CD4-positive, alpha-beta memory T cell (primary cell): ENCODE measurements around the gene FANCI. TPM values are rescaled to one million over a fixed set of nuclear protein-coding genes. Genes with fewer than 3 reads are reported as not detected.

Source experiments
- CTCF ChIA-PET: fragments of 350-600 bp; sonication (Branson Sonifier 250); formaldehyde crosslinking; loops from one replicate; lab custom pipeline; 2021; ENCODE audit warnings: inconsistent platforms; ENCODE audit not compliant: partially characterized antibody; lab: Charles Lee
- POLR2A ChIA-PET: fragments of 350-600 bp; sonication (Branson Sonifier 250); formaldehyde crosslinking; loops from one replicate; lab custom pipeline; 2021; ENCODE audit not compliant: partially characterized antibody; lab: Charles Lee
- DNase-seq, 5 donors: peaks; one replicate each; pipeline versions ENCODE4 v3.0.0 to v3.0.0-alpha.2; 2020 to 2022; ENCODE audit warnings: mixed read lengths in 1 of 5
- H3K27ac ChIP-seq: one replicate; pipeline ENCODE4 v1.7.0; 2013; ENCODE audit warnings: low read depth, low read length
- H3K27me3 ChIP-seq: 2 replicates; pipeline ENCODE4 v1.7.0; 2013; ENCODE audit warnings: mild to moderate bottlenecking, low read length, moderate library complexity; ENCODE audit not compliant: insufficient read depth
- H3K36me3 ChIP-seq: 2 replicates; pipeline ENCODE4 v1.7.0; 2013; ENCODE audit warnings: mild to moderate bottlenecking, low read length, moderate library complexity; ENCODE audit not compliant: insufficient read depth
- H3K4me1 ChIP-seq: 2 replicates; pipeline ENCODE4 v1.7.0; 2013; ENCODE audit warnings: mild to moderate bottlenecking, low read length, moderate library complexity; ENCODE audit not compliant: insufficient read depth
- H3K4me3 ChIP-seq, 2 donors: one replicate each; pipeline ENCODE4 v1.7.0; 2013; ENCODE audit warnings: low read length in 2 of 2, mild to moderate bottlenecking in 1 of 2
- H3K9me3 ChIP-seq, 2 donors: one replicate each; pipeline ENCODE4 v1.7.0; 2013; ENCODE audit warnings: low read length in 2 of 2, control low read depth in 1 of 2; ENCODE audit not compliant: control insufficient read depth in 1 of 2
- H3K27ac Mint-ChIP-seq, 7 donors: one replicate each; pipeline ENCODE4 v1.8.0; 2020 to 2021; ENCODE audit warnings: mixed read lengths in 7 of 7, mild to moderate bottlenecking in 6 of 7, inconsistent platforms in 3 of 7, moderate library complexity in 3 of 7
- H3K27me3 Mint-ChIP-seq, 2 donors: one replicate each; pipeline ENCODE4 v1.8.0; 2020 to 2021; ENCODE audit warnings: mixed read lengths in 2 of 2
- H3K36me3 Mint-ChIP-seq, 2 donors: one replicate each; pipeline ENCODE4 v1.8.0; 2020 to 2021; ENCODE audit warnings: mixed read lengths in 2 of 2, inconsistent platforms in 1 of 2, mild to moderate bottlenecking in 1 of 2
- H3K4me1 Mint-ChIP-seq, 4 donors: one replicate each; pipeline ENCODE4 v1.8.0; 2020 to 2021; ENCODE audit warnings: mixed read lengths in 4 of 4, mild to moderate bottlenecking in 1 of 4
- H3K4me3 Mint-ChIP-seq, 8 donors: one replicate each; pipeline ENCODE4 v1.8.0; 2020 to 2021; ENCODE audit warnings: mixed read lengths in 8 of 8, mild to moderate bottlenecking in 7 of 8, moderate library complexity in 6 of 8, inconsistent platforms in 3 of 8
- H3K9me3 Mint-ChIP-seq, 8 donors: one replicate each; pipeline ENCODE4 v1.8.0; 2020 to 2021; ENCODE audit warnings: mixed read lengths in 8 of 8, mild to moderate bottlenecking in 5 of 8, inconsistent platforms in 3 of 8, moderate library complexity in 1 of 8
- intact Hi-C: fragments of 100-400 bp; cut with micrococcal nuclease; formaldehyde crosslinking; loops from one replicate; pipeline ENCODE4 v1.15.1; 2023
- microRNA-seq: library from miRNA; unstranded; fragments of <30 nt; microRNA quantifications from one replicate; pipeline ENCODE4 v1.2.0, GENCODE V29; 2021; ENCODE audit warnings: borderline replicate concordance, borderline number of aligned reads, borderline microRNAs expressed, mixed read lengths
- polyA plus RNA-seq, 2 donors: library from polyadenylated mRNA; unstranded; fragments of 300-500 nt; fragmentation: Illumina TruSeq; gene quantifications; one replicate each; pipeline ENCODE4 v1.2.3, GENCODE V29; 2021
- total RNA-seq, 2 experiments: library from RNA; stranded (reverse); gene quantifications; one replicate each; pipeline ENCODE4 v1.2.3, GENCODE V29; 2021

Gene FANCI
- total and polyA plus RNA-seq, 4 experiments from 2014 or later: 3.9 to 19.0 (median 8.5) TPM

GRCh38 chr15:89365462-89366065, 121.8 kb downstream of the FANCI start:
- H3K4me1 ChIP-seq: peaks cover 28% of the 10 kb centered on the region
- H3K36me3 Mint-ChIP-seq: no peaks in the 10 kb centered on the region
- no peak overlapping the region for H3K27ac Mint-ChIP-seq
- H3K27me3 ChIP-seq: peaks cover 73% of the 10 kb centered on the region
- H3K9me3 ChIP-seq: no peaks in the 10 kb centered on the region
- ChIA-PET CTCF (no interaction called here), POLR2A (no interaction called here)
- H3K9me3 Mint-ChIP-seq: peaks cover 0 to 5% (median 0%) of the 10 kb centered on the region in 8 donors
- H3K27ac ChIP-seq: no peak overlapping the region
- peaks cover 8 to 52% (median 23%) of the 10 kb centered on the region in 4 donors for H3K4me1 Mint-ChIP-seq
- no peak overlapping the region for H3K4me3 Mint-ChIP-seq
- no peak for DNase-seq
- H3K27me3 Mint-ChIP-seq: peaks cover 57 to 73% of the 10 kb centered on the region in 2 donors
- no peaks in the 10 kb centered on the region for H3K36me3 ChIP-seq
- no peak overlapping the region for H3K4me3 ChIP-seq
- intact Hi-C loops: no loop called here

Small RNA genes within 50 kb of the gene (microRNA-seq; reads per million reads assigned to microRNA genes)
- gene MIR6766: 0.96 reads per million

Other genes with a start within 250 kb of the FANCI start
- gene ABHD2, start 155.5 kb upstream of the FANCI start, total RNA-seq: 10 to 100 TPM; 65.4 to 68.9 TPM
- gene ABHD2, start 155.5 kb upstream of the FANCI start, polyA plus RNA-seq: 10 to 100 TPM; 12.7 to 27.8 TPM
- not detected for gene RLBP1, start 22.4 kb upstream of the FANCI start, total RNA-seq
- gene RLBP1, start 22.4 kb upstream of the FANCI start, polyA plus RNA-seq: not detected
- 100 to 1,000 TPM; 148 to 151 TPM for gene POLG, start 90.8 kb downstream of the FANCI start, total RNA-seq
- gene POLG, start 90.8 kb downstream of the FANCI start, polyA plus RNA-seq: 10 to 100 TPM; 19.4 to 51.4 TPM